HL-60 (cell line): Measurements from ENCODE around the gene AKT1S1.

Experiments
- CTCF ChIP-seq: IDR thresholded peaks from one replicate; pipeline ENCODE4 v1.5.1; 2011; ENCODE audit warnings: low read length, control low read depth, inconsistent platforms; ENCODE audit not compliant: insufficient read depth
- GABPA ChIP-seq: IDR thresholded peaks from 2 replicates; pipeline ENCODE4 v1.6.1; 2012; ENCODE audit warnings: low read depth

GRCh38 chr19:49890349-49891311 is 13.5 kb upstream of the AKT1S1 start:
- TF ChIP-seq CTCF (no peak), GABPA (no peak)
